Activated CD8-positive, alpha-beta memory T cell treated with anti-CD3 and anti-CD28 coated beads for 24 hours (primary cell): ENCODE data around the gene CELA2A.
A peak's percentile ranks its signal among the peaks of the same experiment; 100 is the strongest.

ENCODE experiments used
- DNase-seq: peaks from one replicate; pipeline ENCODE4 v3.0.0-alpha.2; 2020

Gene CELA2A

GRCh38 chr1:15456313-15456954 lies at the start of gene CELA2A:
TSS of gene CELA2A (plus strand) at chr1:15456732. CDS start at chr1:15456754, 22 bp downstream.
- no peak for DNase-seq

- no peak for DNase-seq
Measured at GRCh38 chr1:15407580-15407979, 49.0 kb upstream of the CELA2A start.

- no peak for DNase-seq
Measured at GRCh38 chr1:15408890-15409387, 47.6 kb upstream of the CELA2A start.

- peak; percentile 92 for DNase-seq
Measured at GRCh38 chr1:15409388-15410222, 46.9 kb upstream of the CELA2A start, which contains the start of gene EFHD2. TSS of gene EFHD2 (plus strand) at chr1:15409888. CDS start at chr1:15409972, 84 bp downstream.

GRCh38 chr1:15410223-15410883 lies 46.2 kb upstream of the CELA2A start:
- no peak for DNase-seq

GRCh38 chr1:15410884-15411245 lies 45.7 kb upstream of the CELA2A start:
- DNase-seq: no peak

GRCh38 chr1:15411593-15412137 lies 44.9 kb upstream of the CELA2A start:
- peak; percentile 71 for DNase-seq

GRCh38 chr1:15412175-15412800 lies 44.2 kb upstream of the CELA2A start:
- peak; percentile 66 for DNase-seq

GRCh38 chr1:15412843-15413242 lies 43.7 kb upstream of the CELA2A start:
- DNase-seq: no peak

GRCh38 chr1:15413563-15414444 lies 42.7 kb upstream of the CELA2A start:
- no peak for DNase-seq

- no peak for DNase-seq
Measured at GRCh38 chr1:15414445-15414983, 42.0 kb upstream of the CELA2A start.

GRCh38 chr1:15417059-15417934 lies 39.2 kb upstream of the CELA2A start:
- peak; percentile 78 for DNase-seq

GRCh38 chr1:15418806-15419515 lies 37.6 kb upstream of the CELA2A start:
- DNase-seq: no peak

- DNase-seq: no peak
Measured at GRCh38 chr1:15420853-15421465, 35.6 kb upstream of the CELA2A start.

- no peak for DNase-seq
Measured at GRCh38 chr1:15422871-15423270, 33.7 kb upstream of the CELA2A start.

GRCh38 chr1:15423355-15424077 lies 33.0 kb upstream of the CELA2A start:
- DNase-seq: no peak

GRCh38 chr1:15424146-15424667 lies 32.3 kb upstream of the CELA2A start:
- no peak for DNase-seq

- DNase-seq: no peak
Measured at GRCh38 chr1:15424981-15425380, 31.6 kb upstream of the CELA2A start.
